Cardiac fibroblast (primary cell): ENCODE measurements around the gene MIDN.
"Not testable (repeated sequence)": the region's sequence is repeated elsewhere in the genome, so short reads cannot be mapped to it uniquely, and the experiment has no call there.

Experiments used
- DNase-seq, 2 donors: peaks; one replicate each; pipeline versions ENCODE4 v3.0.0 to v3.0.0-alpha.2; 2010; ENCODE audit warnings: low read depth in 2 of 2
- H3K4me3 ChIP-seq, 2 donors: replicated peaks in 1 of 2; 1 replicate in 1 of 2; 2 replicates in 1 of 2; pipeline ENCODE4 v1.5.1; 2011; ENCODE audit warnings: low read depth in 2 of 2, low read length in 2 of 2, mild to moderate bottlenecking in 2 of 2, moderate library complexity in 1 of 2
- TF ChIP-seq, protein P1 (sequence below): IDR thresholded peaks from one replicate; pipeline ENCODE4 v1.5.1; 2011; ENCODE audit warnings: low read depth, mild to moderate bottlenecking, low read length, inconsistent platforms

Gene MIDN

DNA sequence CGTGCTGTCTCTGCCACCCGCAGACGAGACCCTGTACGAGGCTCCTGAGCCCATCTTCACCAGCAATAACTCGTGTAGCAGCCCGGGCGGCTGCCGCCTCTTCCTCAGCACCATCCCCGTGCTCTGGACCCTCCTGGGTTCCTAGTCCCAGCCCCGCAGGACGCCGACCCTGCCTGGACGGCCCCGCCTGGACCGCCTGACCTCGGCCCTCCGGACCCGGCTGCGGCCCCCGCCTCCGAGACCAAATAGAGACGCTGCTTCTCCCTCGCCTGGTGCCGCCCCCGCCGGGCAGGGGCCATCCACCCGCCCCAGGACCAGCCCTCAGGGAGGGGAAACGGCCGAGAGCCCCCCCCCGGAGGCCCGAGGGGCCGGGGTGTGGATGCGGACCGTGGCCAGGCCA, 51.4 kb downstream of the MIDN start:
- no peak for DNase-seq
- no peak overlapping the region for H3K4me3 ChIP-seq
- TF ChIP-seq, protein P1, sequence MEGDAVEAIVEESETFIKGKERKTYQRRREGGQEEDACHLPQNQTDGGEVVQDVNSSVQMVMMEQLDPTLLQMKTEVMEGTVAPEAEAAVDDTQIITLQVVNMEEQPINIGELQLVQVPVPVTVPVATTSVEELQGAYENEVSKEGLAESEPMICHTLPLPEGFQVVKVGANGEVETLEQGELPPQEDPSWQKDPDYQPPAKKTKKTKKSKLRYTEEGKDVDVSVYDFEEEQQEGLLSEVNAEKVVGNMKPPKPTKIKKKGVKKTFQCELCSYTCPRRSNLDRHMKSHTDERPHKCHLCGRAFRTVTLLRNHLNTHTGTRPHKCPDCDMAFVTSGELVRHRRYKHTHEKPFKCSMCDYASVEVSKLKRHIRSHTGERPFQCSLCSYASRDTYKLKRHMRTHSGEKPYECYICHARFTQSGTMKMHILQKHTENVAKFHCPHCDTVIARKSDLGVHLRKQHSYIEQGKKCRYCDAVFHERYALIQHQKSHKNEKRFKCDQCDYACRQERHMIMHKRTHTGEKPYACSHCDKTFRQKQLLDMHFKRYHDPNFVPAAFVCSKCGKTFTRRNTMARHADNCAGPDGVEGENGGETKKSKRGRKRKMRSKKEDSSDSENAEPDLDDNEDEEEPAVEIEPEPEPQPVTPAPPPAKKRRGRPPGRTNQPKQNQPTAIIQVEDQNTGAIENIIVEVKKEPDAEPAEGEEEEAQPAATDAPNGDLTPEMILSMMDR: no peak

DNA sequence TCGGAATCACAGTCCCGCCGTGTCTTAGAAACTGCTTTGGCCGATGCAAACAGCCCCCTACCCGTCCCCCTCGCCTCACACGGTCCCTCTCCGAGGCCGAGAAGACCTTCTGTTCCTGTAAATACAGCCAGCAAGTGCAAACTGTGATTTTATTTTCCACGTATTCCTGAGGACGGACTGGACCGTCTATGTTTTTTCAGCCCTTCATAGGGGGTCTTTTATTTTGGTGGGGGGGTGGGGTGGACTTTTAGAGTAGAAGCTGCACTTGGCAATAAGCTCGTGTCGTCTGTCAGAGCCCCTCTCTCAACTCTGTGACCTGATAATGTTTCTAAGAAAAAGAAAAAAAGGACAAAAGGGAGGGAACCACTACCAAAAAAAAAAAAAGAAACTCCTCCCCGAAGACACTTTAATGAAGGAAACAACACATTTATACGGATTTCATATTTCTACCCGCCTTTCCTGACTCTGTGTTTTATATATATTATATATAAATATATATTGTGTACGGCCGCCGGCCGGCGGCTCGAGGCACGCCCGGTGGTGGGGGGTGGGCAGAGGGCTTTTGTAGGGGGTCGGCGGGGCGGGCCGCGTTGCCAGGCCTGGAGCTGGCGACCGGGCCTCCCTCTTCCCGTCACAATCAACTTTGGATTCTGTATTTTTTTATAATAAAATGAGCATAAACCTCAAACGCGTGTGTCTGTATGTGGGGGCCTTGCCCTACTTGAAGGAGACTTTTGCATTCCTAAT, 52.5 kb downstream of the MIDN start:
- H3K4me3 ChIP-seq: no peak overlapping the region
- TF ChIP-seq, protein P1: no peak
- no peak for DNase-seq

DNA sequence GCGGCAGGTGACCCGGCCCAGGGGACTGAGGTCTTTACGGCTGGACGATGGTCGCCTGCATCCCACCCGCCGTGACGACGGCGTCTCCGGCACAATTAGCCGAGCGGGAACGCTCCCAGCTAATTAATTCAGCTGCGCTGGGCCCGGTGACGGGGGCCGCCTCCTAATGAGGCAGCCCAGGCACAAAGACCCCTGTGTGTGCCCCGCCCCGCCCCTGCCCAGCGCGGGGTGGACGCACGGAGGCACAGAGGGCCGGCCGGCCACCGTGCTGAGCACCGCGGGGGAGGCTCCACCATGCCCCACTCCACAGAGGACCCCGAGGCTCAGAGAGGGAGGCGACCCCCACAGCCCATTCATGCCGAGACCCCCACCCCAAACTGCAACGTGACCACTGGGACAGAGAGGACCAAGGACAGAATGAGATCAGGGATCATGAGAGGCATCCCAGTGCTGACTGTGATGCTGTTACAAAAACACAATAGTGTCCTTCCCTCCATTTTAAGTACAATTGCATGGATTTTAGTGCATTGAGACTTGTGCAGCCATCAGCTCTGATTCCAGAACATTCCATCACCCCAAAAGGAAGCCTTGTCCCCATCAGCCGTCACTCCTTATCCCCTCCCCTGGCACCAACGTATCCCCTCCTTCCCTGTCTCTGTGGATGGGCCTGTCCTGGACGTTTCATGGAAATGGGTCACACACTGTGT, 54.3 kb downstream of the MIDN start:
- TF ChIP-seq, protein P1: no peak
- DNase-seq: no peak
- no peak overlapping the region for H3K4me3 ChIP-seq

DNA sequence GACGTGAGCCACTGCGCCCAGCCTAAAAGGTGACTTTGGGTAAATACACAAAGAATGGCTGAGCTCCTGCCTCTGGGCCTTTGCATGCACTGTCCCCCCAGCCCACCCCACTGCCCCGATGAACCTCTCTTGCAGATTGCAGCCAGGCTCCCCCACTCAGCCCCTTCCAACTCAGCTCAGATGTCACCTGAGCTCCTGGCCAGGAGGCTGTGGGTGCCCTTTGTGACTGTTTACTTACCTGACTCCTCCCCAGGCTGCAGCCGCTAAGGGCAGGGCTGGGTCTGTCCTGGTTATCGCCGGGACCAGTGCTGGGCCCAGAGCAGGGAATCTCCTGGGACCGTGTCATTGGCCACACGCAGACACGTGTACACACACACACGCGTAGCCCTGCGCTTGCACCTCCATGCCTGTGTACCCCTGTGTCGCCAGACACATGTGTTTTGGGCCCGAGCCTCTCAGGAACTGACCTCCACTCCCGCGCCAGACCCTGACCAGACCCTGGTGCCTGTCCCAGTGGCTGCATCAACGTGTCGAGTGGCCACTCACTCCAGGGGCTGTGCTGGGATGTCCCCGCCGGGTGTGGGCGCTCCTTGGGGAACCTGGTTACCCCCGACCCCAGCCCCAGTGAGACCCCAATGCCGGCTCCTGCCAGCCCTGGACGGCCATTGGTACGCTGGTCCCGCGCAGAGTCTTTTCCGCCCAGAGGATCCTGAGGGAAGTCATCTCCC, 56.0 kb downstream of the MIDN start:
- no peak for DNase-seq
- H3K4me3 ChIP-seq: no peak overlapping the region
- TF ChIP-seq, protein P1: no peak

DNA sequence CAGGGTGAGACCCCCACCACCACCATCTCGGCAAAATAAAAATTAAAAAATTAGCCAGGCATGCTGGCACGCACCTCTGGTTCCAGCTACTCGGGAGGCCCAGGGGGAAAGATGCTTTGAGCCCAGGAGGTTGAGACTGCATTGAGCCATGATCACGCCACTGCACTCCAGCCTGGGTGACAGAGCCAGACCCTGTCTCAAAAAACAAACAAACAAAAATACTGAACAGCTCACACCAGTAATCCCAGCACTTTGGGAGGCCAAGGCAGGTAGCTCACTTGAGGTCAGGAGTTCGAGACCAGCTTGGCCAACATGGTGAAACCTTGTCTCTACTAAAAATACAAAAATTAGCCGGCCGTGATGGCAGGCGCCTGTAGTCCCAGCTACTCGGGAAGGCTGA, 57.0 kb downstream of the MIDN start:
- DNase-seq, H3K4me3 ChIP-seq: not testable (repeated sequence)

DNA sequence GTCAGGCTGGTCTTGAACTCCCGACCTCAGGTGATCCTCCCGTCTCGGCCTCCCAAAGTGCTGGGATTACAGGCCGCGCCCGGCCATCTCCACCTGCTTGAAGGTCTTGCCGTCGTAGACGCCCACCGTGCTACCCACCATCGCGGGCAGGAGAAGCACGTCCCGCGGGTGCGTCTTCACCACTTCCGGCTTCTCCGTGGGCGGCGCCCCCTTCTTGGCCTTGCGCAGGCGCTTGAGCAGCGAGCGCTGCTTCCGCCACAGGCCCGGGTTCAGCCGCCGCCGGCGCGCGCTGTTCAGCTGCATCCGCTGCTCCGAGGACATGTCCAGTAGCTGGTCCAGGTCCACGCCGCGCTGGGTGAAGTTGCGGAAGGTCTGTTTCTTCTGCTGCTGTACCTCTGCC, 58.9 kb downstream of the MIDN start:
- TF ChIP-seq, protein P1: no peak
- no peak overlapping the region for H3K4me3 ChIP-seq
- no peak for DNase-seq

DNA sequence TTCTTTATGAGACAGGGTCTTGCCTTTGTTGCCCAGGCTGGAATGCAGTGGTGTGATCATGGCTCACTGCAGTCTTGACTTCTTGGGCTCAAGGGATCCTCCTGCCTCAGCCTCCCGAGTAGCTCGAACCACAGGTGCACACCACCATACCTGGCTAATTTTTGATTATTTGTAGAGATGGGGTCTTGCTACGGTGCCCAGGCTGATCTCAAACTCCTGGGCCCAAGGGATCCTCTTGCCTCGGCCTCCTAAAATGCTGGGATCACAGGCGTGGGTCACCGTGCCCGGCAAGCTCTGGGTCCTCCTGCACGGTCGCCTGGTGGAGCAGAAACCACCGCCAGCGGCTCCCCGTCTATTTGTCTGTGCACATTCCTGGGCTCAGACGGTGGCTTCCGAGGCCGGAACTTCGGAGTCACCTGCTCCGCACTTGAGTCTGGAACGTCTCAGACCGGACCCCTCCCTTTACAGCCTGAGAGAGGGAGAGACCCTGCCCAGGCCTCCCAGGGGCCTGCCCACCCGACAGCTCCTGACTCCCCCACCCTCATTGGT, 59.4 kb downstream of the MIDN start:
- TF ChIP-seq, protein P1: no peak
- no peak for DNase-seq
- H3K4me3 ChIP-seq: no peak overlapping the region
